ENCODE measurements around the gene DARS1. TPM values are rescaled to one million over a fixed set of nuclear protein-coding genes. Genes with fewer than 3 reads are reported as not detected.
A peak's percentile ranks its signal among the peaks of the same experiment; 100 is the strongest.

Gene DARS1
- total and polyA plus RNA-seq, 7 donors: 54.2 to 89.7 (median 73.5) TPM

DNA sequence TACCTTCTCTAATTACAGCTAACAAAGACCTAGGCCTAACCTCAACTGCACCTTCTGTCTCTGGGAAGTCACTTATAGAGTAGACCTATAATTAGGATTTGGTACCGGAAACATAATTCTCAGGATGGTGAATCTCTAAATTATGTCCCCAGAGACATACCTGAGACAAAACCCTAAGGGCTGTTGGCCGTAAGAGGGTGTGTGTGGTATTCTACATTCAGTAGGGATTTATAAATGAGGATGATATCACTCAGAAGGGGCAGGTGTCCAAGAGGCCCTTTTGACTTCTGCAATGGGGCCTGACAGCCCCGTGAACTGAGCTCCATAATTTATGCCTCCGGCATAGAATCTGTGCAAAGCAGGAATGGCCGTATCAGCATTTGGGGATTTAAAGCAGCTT is 13.5 kb upstream of the DARS1 start:
- no peak for DNase-seq
- ATAC-seq: no peak
- Histone ChIP-seq H3K9me3 (no peaks in the 10 kb centered on the region), H3K4me1 (no peaks in the 10 kb centered on the region), H3K27ac (no peak overlapping the region), H3K27me3 (ENCODE audit: insufficient read depth in 3 of 3, low read length in 2 of 3) (no peaks in the 10 kb centered on the region), H3K4me3 (no peak overlapping the region), H3K36me3 (ENCODE audit: insufficient read depth in 1 of 2, low read depth in 1 of 2) (no peaks in the 10 kb centered on the region)
- TF ChIP-seq CTCF (IDR thresholded peaks at IDR 0.05): no peak
- 49 to 85% (median 77%) methylated on average over 5 of the region's 5 CpGs for WGBS, 3 donors
- intact Hi-C loops (cut with DNase I): no loop called here

GRCh38 chr2:135997380-135997779 is 12.0 kb upstream of the DARS1 start:
- Histone ChIP-seq H3K9me3 (no peaks in the 10 kb centered on the region), H3K27ac (no peak overlapping the region), H3K4me1 (no peaks in the 10 kb centered on the region), H3K36me3 (ENCODE audit: insufficient read depth in 1 of 2, low read depth in 1 of 2) (no peaks in the 10 kb centered on the region), H3K27me3 (ENCODE audit: insufficient read depth in 3 of 3, low read length in 2 of 3) (no peaks in the 10 kb centered on the region), H3K4me3 (no peak overlapping the region)
- intact Hi-C loops (cut with DNase I): no loop called here
- DNase-seq: no peak
- ATAC-seq: peak in 1 of 4 donors; percentile 48
- WGBS, 3 donors: 48 to 59% (median 56%) methylated on average over 5 of the region's 5 CpGs
- TF ChIP-seq CTCF (IDR thresholded peaks at IDR 0.05): no peak

DNA sequence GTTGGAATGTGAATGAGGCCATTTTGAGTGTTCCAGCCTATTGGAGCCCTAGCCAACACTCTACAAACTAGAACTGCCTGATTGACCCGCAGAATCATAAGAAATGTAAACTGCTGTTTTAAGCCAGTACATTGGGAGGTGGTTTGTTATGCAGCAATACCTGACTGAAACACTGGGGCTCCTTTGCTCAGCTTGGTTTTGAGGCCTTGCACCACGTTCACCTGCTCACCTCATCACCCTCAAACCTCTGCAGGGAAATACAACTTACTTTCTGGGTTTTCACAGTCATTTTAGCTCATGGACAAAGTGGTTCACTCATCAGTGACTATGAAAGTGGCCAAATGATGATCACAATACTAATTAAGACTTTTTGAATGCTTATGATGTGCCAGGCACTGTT is 10.9 kb upstream of the DARS1 start:
- H3K9me3 ChIP-seq: no peaks in the 10 kb centered on the region
- WGBS, 3 donors: 94 to 96% (median 95%) methylated on average over 2 of the region's 2 CpGs
- H3K4me3 ChIP-seq: no peak overlapping the region
- TF ChIP-seq CTCF (IDR thresholded peaks at IDR 0.05): no peak
- H3K36me3 ChIP-seq (ENCODE audit: insufficient read depth in 1 of 2, low read depth in 1 of 2): no peaks in the 10 kb centered on the region
- ATAC-seq (no peak), DNase-seq (no peak)
- H3K27ac ChIP-seq: no peak overlapping the region
- no peaks in the 10 kb centered on the region for H3K4me1 ChIP-seq
- intact Hi-C loops (cut with DNase I): no loop called here
- no peaks in the 10 kb centered on the region for H3K27me3 ChIP-seq (ENCODE audit: insufficient read depth in 3 of 3, low read length in 2 of 3)

GRCh38 chr2:135994281-135994680 is 8.9 kb upstream of the DARS1 start:
- no peaks in the 10 kb centered on the region for H3K36me3 ChIP-seq (ENCODE audit: insufficient read depth in 1 of 2, low read depth in 1 of 2)
- TF ChIP-seq CTCF (IDR thresholded peaks at IDR 0.05): no peak
- WGBS, 3 donors: 52 to 69% (median 59%) methylated on average over 3 of the region's 3 CpGs
- no peak for ATAC-seq
- DNase-seq: no peak
- no peaks in the 10 kb centered on the region for H3K9me3 ChIP-seq
- intact Hi-C loops (cut with DNase I): no loop called here
- H3K27ac ChIP-seq: no peak overlapping the region
- H3K4me1 ChIP-seq: no peaks in the 10 kb centered on the region
- no peaks in the 10 kb centered on the region for H3K27me3 ChIP-seq (ENCODE audit: insufficient read depth in 3 of 3, low read length in 2 of 3)
- H3K4me3 ChIP-seq: no peak overlapping the region

DNA sequence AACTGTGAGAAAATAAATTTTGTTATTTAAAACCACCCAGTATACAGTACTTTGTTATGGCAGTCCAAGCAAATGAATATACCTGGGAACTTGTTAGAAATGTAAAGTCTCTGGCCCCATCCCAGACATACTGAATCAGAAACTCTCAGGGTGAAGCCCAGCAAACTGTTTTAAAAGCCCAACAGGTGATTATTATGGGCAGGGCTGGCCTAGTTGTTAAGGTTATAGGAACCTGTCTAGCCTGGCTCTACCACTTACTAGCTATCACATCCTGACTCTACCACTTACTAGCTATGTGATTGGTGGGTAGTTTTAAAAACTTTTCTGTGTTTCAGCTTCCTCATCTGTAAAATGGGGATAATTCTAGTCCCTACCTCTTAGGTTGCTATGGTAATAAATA is 8.0 kb upstream of the DARS1 start:
- intact Hi-C loops (cut with DNase I): no loop called here
- Histone ChIP-seq H3K4me3 (no peak overlapping the region), H3K36me3 (ENCODE audit: insufficient read depth in 1 of 2, low read depth in 1 of 2) (no peaks in the 10 kb centered on the region), H3K9me3 (no peaks in the 10 kb centered on the region), H3K27ac (no peak overlapping the region), H3K27me3 (ENCODE audit: insufficient read depth in 3 of 3, low read length in 2 of 3) (no peaks in the 10 kb centered on the region), H3K4me1 (no peaks in the 10 kb centered on the region)
- no peak for TF ChIP-seq CTCF (IDR thresholded peaks at IDR 0.05)
- ATAC-seq (no peak), DNase-seq (no peak)
